Sigmoid colon (tissue), 7 donors: ENCODE measurements around the gene CTIF. TPM values are rescaled to one million over a fixed set of nuclear protein-coding genes. Genes with fewer than 3 reads are reported as not detected.

ENCODE experiments used
- DNase-seq: peaks from one replicate; pipeline ENCODE4 v3.0.0-alpha.2; 2019
- H3K27ac ChIP-seq, 4 donors: fragments of 200-600 bp; sonication (generic); one replicate each; pipeline ENCODE4 v1.5.1; 2016 to 2019; ENCODE audit warnings: mild to moderate bottlenecking in 1 of 4
- H3K27me3 ChIP-seq, 3 donors: fragments of 200-600 bp; sonication (generic); one replicate each; pipeline ENCODE4 v1.5.1; 2019; ENCODE audit warnings: mild to moderate bottlenecking in 1 of 3
- H3K36me3 ChIP-seq, 4 donors: fragments of 200-600 bp; sonication (generic); one replicate each; pipeline ENCODE4 v1.5.1; 2016 to 2019
- H3K4me1 ChIP-seq, 4 donors: fragments of 200-600 bp; sonication (generic); one replicate each; pipeline ENCODE4 v1.5.1; 2017 to 2019
- H3K4me3 ChIP-seq, 4 donors: fragments of 200-600 bp; sonication (generic); one replicate each; pipeline ENCODE4 v1.5.1; 2017 to 2019; ENCODE audit warnings: mild to moderate bottlenecking in 2 of 4, moderate library complexity in 1 of 4
- H3K9me3 ChIP-seq, 4 donors: fragments of 200-600 bp in 3 of 4; sonication (generic) in 3 of 4; one replicate each; pipeline versions ENCODE4 v1.5.1 to v1.6.1; 2013 to 2019
- EP300 ChIP-seq, 4 donors: sonication (generic); formaldehyde crosslinking; IDR thresholded peaks; one replicate each; pipeline ENCODE4 v1.6.1; 2017; ENCODE audit warnings: antibody characterized with exemption in 4 of 4
- POLR2A ChIP-seq, 2 donors: fragments of 450-650 bp; IDR thresholded peaks; one replicate each; pipeline ENCODE4 v1.6.1; 2016; ENCODE audit warnings: antibody characterized with exemption in 2 of 2, mild to moderate bottlenecking in 2 of 2, moderate library complexity in 2 of 2
- POLR2AphosphoS5 ChIP-seq, 4 donors: sonication (generic); formaldehyde crosslinking; IDR thresholded peaks; one replicate each; pipeline ENCODE4 v1.6.1; 2017; ENCODE audit warnings: antibody characterized with exemption in 4 of 4
- WGBS, 2 donors: extraction: QIAGEN DNeasy Blood & Tissue Kit; methylation state at CpG; one replicate each; pipeline ENCODE4 v1.1.7; 2013; 5-methylcytosine and 5-hydroxymethylcytosine counted together
- intact Hi-C: fragments of 100-400 bp; cut with DNase I; formaldehyde crosslinking; loops from one replicate; pipeline ENCODE4 v1.15.1; 2023
- polyA plus RNA-seq, 3 donors: library from polyadenylated mRNA; stranded (reverse); fragments of 200-250 nt; gene quantifications; one replicate each; pipeline ENCODE4 v1.2.3, GENCODE V29; 2013
- total RNA-seq, 4 donors: library from RNA; depleted of rRNA; stranded (reverse); fragments of >200 nt; gene quantifications; one replicate each; pipeline ENCODE4 v1.1.0, GENCODE V29; 2016
- TF ChIP-seq, protein P1 (sequence below), 4 experiments: fragments of 450-650 bp in 3 of 4; fragments of 200-600 bp in 1 of 4; IDR thresholded peaks; one replicate each; pipeline ENCODE4 v1.5.1; 2016 to 2019; ENCODE audit warnings: antibody characterized with exemption in 4 of 4, mild to moderate bottlenecking in 3 of 4, moderate library complexity in 2 of 4
- donor health status: healthy with polysubstance abuse.
- donor health status: Bipolar disorder and iron deficiency.
- donor health status: healthy.

Gene CTIF
- total and polyA plus RNA-seq, 7 donors, result 3.6 to 65.9 (median 22.5) TPM

DNA sequence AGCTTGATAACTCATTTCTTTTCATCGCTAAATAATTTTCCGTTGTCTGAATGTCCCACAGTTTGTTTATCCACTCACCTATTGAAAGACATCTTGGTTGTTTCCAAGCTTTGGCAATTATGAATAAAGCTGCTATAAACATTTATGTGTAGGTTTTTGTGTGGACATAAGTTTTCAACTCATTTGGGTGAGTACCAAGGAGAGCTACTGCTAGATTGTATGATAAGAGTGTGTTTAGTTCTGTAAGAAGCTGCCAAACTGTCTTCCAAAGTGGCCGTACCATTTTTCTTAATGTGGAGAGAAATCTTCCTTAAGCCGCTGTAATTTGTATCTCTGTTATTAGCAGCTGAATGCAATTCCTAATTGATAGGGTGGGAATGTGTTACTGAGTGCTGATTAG is 11.4 kb upstream of the CTIF start:
- TF ChIP-seq EP300 (IDR thresholded peaks at IDR 0.05) (no peak), POLR2AphosphoS5 (IDR thresholded peaks at IDR 0.05) (no peak), POLR2A (IDR thresholded peaks at IDR 0.05) (no peak)
- TF ChIP-seq, protein P1, sequence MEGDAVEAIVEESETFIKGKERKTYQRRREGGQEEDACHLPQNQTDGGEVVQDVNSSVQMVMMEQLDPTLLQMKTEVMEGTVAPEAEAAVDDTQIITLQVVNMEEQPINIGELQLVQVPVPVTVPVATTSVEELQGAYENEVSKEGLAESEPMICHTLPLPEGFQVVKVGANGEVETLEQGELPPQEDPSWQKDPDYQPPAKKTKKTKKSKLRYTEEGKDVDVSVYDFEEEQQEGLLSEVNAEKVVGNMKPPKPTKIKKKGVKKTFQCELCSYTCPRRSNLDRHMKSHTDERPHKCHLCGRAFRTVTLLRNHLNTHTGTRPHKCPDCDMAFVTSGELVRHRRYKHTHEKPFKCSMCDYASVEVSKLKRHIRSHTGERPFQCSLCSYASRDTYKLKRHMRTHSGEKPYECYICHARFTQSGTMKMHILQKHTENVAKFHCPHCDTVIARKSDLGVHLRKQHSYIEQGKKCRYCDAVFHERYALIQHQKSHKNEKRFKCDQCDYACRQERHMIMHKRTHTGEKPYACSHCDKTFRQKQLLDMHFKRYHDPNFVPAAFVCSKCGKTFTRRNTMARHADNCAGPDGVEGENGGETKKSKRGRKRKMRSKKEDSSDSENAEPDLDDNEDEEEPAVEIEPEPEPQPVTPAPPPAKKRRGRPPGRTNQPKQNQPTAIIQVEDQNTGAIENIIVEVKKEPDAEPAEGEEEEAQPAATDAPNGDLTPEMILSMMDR (IDR thresholded peaks at IDR 0.05), result no peak
- H3K27me3 ChIP-seq, result no peaks in the 10 kb centered on the region
- H3K4me1 ChIP-seq, result no peaks in the 10 kb centered on the region
- 88 to 92% methylated on average over 4 of the region's 4 CpGs for WGBS, 2 donors
- H3K27ac ChIP-seq, result no peak overlapping the region
- H3K9me3 ChIP-seq, result no peaks in the 10 kb centered on the region
- intact Hi-C loops, result no loop called here
- no peaks in the 10 kb centered on the region for H3K36me3 ChIP-seq
- H3K4me3 ChIP-seq, result no peak overlapping the region
- DNase-seq, result no peak

DNA sequence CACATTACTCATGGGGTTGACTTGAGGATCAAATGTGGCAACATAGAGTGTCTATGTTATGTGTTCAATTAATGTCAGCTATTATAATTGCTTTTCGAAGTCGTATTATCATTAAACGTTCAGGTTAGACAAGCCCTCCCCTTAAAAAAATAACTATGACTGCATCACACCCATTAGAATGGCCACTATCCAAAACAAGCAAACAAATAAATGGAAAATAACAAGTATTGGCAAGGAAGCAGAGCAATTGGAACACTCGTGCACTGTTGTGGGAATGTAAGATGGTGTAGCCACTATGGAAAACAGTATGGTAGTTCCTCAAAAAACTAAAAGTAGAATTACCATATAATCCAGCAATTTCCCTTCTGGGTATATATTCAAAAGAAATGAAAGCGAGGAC is 10.0 kb upstream of the CTIF start:
- TF ChIP-seq, protein P1 (IDR thresholded peaks at IDR 0.05), result no peak
- no peak for TF ChIP-seq EP300 (IDR thresholded peaks at IDR 0.05)
- no peak for TF ChIP-seq POLR2AphosphoS5 (IDR thresholded peaks at IDR 0.05)
- TF ChIP-seq POLR2A (IDR thresholded peaks at IDR 0.05), result no peak
- intact Hi-C loops, result no loop called here
- H3K4me1 ChIP-seq, result no peaks in the 10 kb centered on the region
- H3K27ac ChIP-seq, result no peak overlapping the region
- DNase-seq, result no peak
- H3K27me3 ChIP-seq, result no peaks in the 10 kb centered on the region
- no peak overlapping the region for H3K4me3 ChIP-seq
- 72 to 86% methylated on average over 5 of the region's 5 CpGs for WGBS, 2 donors
- H3K9me3 ChIP-seq, result no peaks in the 10 kb centered on the region
- no peaks in the 10 kb centered on the region for H3K36me3 ChIP-seq

DNA sequence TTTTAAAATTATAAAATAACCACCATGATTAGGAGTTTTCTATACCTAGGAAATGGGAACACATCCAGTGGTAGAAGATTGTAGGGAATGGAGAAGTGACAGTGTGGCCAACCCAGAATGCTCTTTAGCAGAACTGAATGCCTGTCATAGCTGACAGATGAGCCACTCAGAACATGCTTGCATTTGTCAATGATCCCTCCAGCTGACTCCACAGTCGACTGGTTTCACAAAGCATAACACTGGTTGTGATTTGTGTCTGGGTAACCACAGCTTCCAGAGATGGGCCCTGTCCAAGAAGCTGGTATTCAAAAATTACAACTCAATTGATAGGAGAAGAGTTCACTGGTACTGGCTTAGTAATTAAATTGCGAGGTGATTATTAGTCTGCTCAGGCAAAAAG is 9.0 kb upstream of the CTIF start:
- H3K4me1 ChIP-seq, result no peaks in the 10 kb centered on the region
- TF ChIP-seq EP300 (IDR thresholded peaks at IDR 0.05), result no peak
- no peak for TF ChIP-seq POLR2A (IDR thresholded peaks at IDR 0.05)
- TF ChIP-seq POLR2AphosphoS5 (IDR thresholded peaks at IDR 0.05), result no peak
- TF ChIP-seq, protein P1 (IDR thresholded peaks at IDR 0.05), result no peak
- no peak for DNase-seq
- 74 to 75% methylated on average over 2 of the region's 2 CpGs for WGBS, 2 donors
- H3K4me3 ChIP-seq, result no peak overlapping the region
- intact Hi-C loops, result loop anchor here (10.0 kb wide), 1 partner anchor 595 kb away; the partner anchor contains the start of gene SMAD2
- no peak overlapping the region for H3K27ac ChIP-seq
- no peaks in the 10 kb centered on the region for H3K27me3 ChIP-seq
- no peaks in the 10 kb centered on the region for H3K36me3 ChIP-seq
- H3K9me3 ChIP-seq, result no peaks in the 10 kb centered on the region

DNA sequence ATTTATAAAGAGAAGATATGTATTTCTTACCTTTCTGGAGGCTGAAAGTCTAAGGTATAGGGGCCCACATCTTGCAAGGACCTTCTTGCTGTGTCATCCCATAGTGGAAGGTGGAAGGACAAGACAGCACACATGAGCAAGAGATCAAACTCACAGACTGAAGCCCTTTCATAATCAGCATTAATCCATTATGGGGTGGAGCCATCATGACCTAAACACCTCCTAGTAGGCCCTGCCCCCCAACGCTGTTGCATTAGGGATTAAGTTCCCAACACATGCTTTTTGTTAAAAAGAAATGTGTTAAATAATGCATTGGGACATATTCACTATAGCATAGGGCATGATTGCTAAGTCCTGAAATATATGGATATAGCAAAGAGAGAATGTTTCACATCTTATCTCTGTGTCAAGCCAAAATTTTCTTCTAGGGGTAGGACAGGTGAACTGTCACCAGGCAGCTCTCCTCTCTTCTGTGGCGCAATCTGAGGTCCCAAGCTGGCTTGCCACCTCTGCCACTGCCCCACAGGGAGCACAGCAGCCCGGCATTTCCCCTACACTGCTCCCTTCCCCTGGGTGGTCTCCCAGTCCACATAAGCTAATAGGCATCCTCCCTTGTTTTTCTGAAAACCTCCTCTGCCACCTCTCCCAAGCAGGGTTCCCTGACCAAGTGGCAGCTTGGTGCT is 8.3 kb upstream of the CTIF start:
- DNase-seq, result no peak
- Histone ChIP-seq H3K4me1 (no peaks in the 10 kb centered on the region), H3K27ac (no peak overlapping the region), H3K9me3 (no peaks in the 10 kb centered on the region), H3K36me3 (no peaks in the 10 kb centered on the region), H3K27me3 (no peaks in the 10 kb centered on the region), H3K4me3 (no peak overlapping the region)
- intact Hi-C loops, result loop anchor here (10.0 kb wide), 1 partner anchor 596 kb away; the partner anchor contains the start of gene SMAD2
- 85% methylated on average over 3 of the region's 3 CpGs for WGBS, 2 donors
- no peak for TF ChIP-seq EP300 (IDR thresholded peaks at IDR 0.05)
- TF ChIP-seq, protein P1 (IDR thresholded peaks at IDR 0.05), result no peak
- no peak for TF ChIP-seq POLR2AphosphoS5 (IDR thresholded peaks at IDR 0.05)
- no peak for TF ChIP-seq POLR2A (IDR thresholded peaks at IDR 0.05)

DNA sequence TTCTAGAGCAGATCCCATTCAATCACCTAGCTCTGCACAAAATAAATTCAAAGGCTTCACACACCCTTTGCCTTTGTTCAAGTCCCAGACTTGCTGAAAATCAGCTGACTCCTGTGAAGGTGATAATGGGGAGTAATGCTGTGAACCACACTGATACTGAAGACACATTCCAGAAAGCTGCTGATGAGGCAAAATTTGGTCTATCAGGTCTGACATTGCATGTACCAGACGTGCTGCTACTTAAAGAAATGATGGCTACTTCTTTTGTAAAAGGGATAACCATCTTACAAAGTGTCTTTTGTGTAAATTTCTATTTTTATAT is 7.8 kb upstream of the CTIF start:
- WGBS, 2 donors, result 82 to 84% methylated on average over 1 of the region's 1 CpG
- H3K4me1 ChIP-seq, result no peaks in the 10 kb centered on the region
- TF ChIP-seq EP300 (IDR thresholded peaks at IDR 0.05) (no peak), POLR2A (IDR thresholded peaks at IDR 0.05) (no peak), POLR2AphosphoS5 (IDR thresholded peaks at IDR 0.05) (no peak)
- TF ChIP-seq, protein P1 (IDR thresholded peaks at IDR 0.05), result no peak

More for the DNA sequence above, 7.8 kb upstream of the CTIF start:
- H3K27ac ChIP-seq, result no peak overlapping the region
- H3K27me3 ChIP-seq, result no peaks in the 10 kb centered on the region
- intact Hi-C loops, result loop anchor here (10.0 kb wide), 1 partner anchor 596 kb away; the partner anchor contains the start of gene SMAD2
- no peak for DNase-seq
- no peak overlapping the region for H3K4me3 ChIP-seq
- no peaks in the 10 kb centered on the region for H3K36me3 ChIP-seq
- H3K9me3 ChIP-seq, result no peaks in the 10 kb centered on the region
